22Rv1 (cell line): ENCODE results near the gene CDY2B.
"Not testable (repeated sequence)": the region's sequence is repeated elsewhere in the genome, so short reads cannot be mapped to it uniquely, and the experiment has no call there.

ENCODE experiments used
- CTCF ChIP-seq: fragments of 450-650 bp; IDR thresholded peaks from 2 replicates; pipeline ENCODE4 v1.5.1; 2017; ENCODE audit warnings: mild to moderate bottlenecking
- ZFX ChIP-seq: fragments of 450-650 bp; IDR thresholded peaks from 2 replicates; pipeline ENCODE4 v1.6.1; 2017; ENCODE audit warnings: antibody characterized with exemption, borderline replicate concordance

DNA sequence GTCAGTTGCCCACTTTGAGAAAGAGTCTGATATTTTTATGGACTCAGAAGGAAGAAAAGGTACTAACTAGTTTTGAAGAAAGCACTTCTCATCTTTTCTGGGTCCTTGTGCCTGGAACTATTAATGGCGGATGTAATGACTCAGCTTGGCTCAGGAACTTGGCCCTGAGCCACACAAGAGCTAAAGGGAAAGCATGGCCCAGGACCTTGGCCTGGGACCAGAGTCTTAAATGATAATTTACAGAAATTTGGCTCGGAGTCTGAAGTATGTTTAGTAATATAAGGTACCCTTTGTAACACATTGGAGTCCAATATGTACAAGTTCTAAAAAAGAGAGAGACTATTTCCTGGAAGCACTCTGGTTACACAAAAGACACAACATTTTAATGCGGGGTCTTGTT, 4.6 kb downstream of the CDY2B start:
- not testable (repeated sequence) for TF ChIP-seq CTCF, ZFX
